Tibial nerve (tissue), 4 donors: ENCODE data around the gene ALDH7A1. TPM values are rescaled to one million over a fixed set of nuclear protein-coding genes. Genes with fewer than 3 reads are reported as not detected.
A peak's percentile ranks its signal among the peaks of the same experiment; 100 is the strongest.

Experiments
- DNase-seq, 2 donors: peaks; one replicate each; pipeline ENCODE4 v3.0.0-alpha.2; 2019; ENCODE audit warnings: low spot score in 2 of 2
- H3K27ac ChIP-seq, 4 donors: fragments of 200-600 bp; sonication (generic) in 3 of 4; one replicate each; pipeline ENCODE4 v1.5.1; 2017 to 2019; ENCODE audit warnings: mild to moderate bottlenecking in 1 of 4
- H3K27me3 ChIP-seq, 2 donors: fragments of 200-600 bp; sonication (generic) in 1 of 2; one replicate each; pipeline versions ENCODE4 v1.5.1 to v1.6.0; 2017 to 2019
- H3K36me3 ChIP-seq, 3 donors: fragments of 200-600 bp; sonication (generic); one replicate each; pipeline ENCODE4 v1.5.1; 2018 to 2019
- H3K4me1 ChIP-seq, 4 donors: fragments of 200-600 bp; sonication (generic) in 3 of 4; one replicate each; pipeline ENCODE4 v1.5.1; 2017 to 2019
- H3K4me3 ChIP-seq, 4 donors: fragments of 200-600 bp; sonication (generic) in 3 of 4; one replicate each; pipeline ENCODE4 v1.5.1; 2017 to 2019; ENCODE audit warnings: mild to moderate bottlenecking in 1 of 4, moderate library complexity in 1 of 4
- H3K9me3 ChIP-seq, 4 donors: fragments of 200-600 bp; sonication (generic) in 3 of 4; one replicate each; pipeline ENCODE4 v1.5.1; 2017 to 2019
- EP300 ChIP-seq, 2 donors: sonication (generic); formaldehyde crosslinking; IDR thresholded peaks; one replicate each; pipeline ENCODE4 v1.6.1; 2017; ENCODE audit warnings: antibody characterized with exemption in 2 of 2, mild to moderate bottlenecking in 1 of 2
- POLR2A ChIP-seq, 2 donors: fragments of 450-650 bp; IDR thresholded peaks; one replicate each; pipeline ENCODE4 v1.6.1; 2017; ENCODE audit warnings: antibody characterized with exemption in 2 of 2, mild to moderate bottlenecking in 2 of 2, moderate library complexity in 2 of 2
- WGBS, 2 donors: methylation state at CpG; one replicate each; pipeline ENCODE4 v1.1.5; 2018; 5-methylcytosine and 5-hydroxymethylcytosine counted together
- total RNA-seq, 4 donors: library from RNA; depleted of rRNA; stranded (reverse); fragments of >200 nt; gene quantifications; one replicate each; pipeline ENCODE4 v1.1.0, GENCODE V29; 2016
- TF ChIP-seq, protein P1 (sequence below), 5 experiments: fragments of 200-600 bp in 3 of 5; fragments of 450-650 bp in 2 of 5; sonication (generic) in 3 of 5; IDR thresholded peaks; one replicate each; pipeline ENCODE4 v1.5.1; 2016 to 2019; ENCODE audit warnings: antibody characterized with exemption in 5 of 5, mild to moderate bottlenecking in 3 of 5, moderate library complexity in 2 of 5

ALDH7A1 gene
- total RNA-seq, 4 donors from 2014 or later: 20.7 to 41.0 (median 32.9) TPM

GRCh38 chr5:126499278-126499677 is 95.7 kb downstream of the ALDH7A1 start:
- no peaks in the 10 kb centered on the region for H3K27me3 ChIP-seq
- 73 to 79% methylated on average over 2 of the region's 2 CpGs for WGBS, 2 donors
- peaks cover 0 to 23% (median 0%) of the 10 kb centered on the region in 3 donors for H3K36me3 ChIP-seq
- TF ChIP-seq, protein P1, sequence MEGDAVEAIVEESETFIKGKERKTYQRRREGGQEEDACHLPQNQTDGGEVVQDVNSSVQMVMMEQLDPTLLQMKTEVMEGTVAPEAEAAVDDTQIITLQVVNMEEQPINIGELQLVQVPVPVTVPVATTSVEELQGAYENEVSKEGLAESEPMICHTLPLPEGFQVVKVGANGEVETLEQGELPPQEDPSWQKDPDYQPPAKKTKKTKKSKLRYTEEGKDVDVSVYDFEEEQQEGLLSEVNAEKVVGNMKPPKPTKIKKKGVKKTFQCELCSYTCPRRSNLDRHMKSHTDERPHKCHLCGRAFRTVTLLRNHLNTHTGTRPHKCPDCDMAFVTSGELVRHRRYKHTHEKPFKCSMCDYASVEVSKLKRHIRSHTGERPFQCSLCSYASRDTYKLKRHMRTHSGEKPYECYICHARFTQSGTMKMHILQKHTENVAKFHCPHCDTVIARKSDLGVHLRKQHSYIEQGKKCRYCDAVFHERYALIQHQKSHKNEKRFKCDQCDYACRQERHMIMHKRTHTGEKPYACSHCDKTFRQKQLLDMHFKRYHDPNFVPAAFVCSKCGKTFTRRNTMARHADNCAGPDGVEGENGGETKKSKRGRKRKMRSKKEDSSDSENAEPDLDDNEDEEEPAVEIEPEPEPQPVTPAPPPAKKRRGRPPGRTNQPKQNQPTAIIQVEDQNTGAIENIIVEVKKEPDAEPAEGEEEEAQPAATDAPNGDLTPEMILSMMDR (IDR thresholded peaks at IDR 0.05): no peak
- TF ChIP-seq POLR2A (IDR thresholded peaks at IDR 0.05): no peak
- no peak for TF ChIP-seq EP300 (IDR thresholded peaks at IDR 0.05)
- H3K4me1 ChIP-seq: peaks cover 0 to 26% (median 13%) of the 10 kb centered on the region in 4 donors
- no peaks in the 10 kb centered on the region for H3K9me3 ChIP-seq
- peak overlapping the region in 2 of 4 donors; percentile 51 to 72 for H3K27ac ChIP-seq
- DNase-seq: no peak
- H3K4me3 ChIP-seq: no peak overlapping the region

- 83 to 84% methylated on average over 5 of the region's 5 CpGs for WGBS, 2 donors
- H3K9me3 ChIP-seq: no peaks in the 10 kb centered on the region
- H3K4me1 ChIP-seq: peaks cover 0 to 15% (median 0%) of the 10 kb centered on the region in 4 donors
- H3K27me3 ChIP-seq: no peaks in the 10 kb centered on the region
- TF ChIP-seq, protein P1 (IDR thresholded peaks at IDR 0.05): no peak
- TF ChIP-seq EP300 (IDR thresholded peaks at IDR 0.05) (no peak), POLR2A (IDR thresholded peaks at IDR 0.05) (no peak)
- H3K27ac ChIP-seq: peak overlapping the region in 1 of 4 donors; percentile 40
- DNase-seq: no peak
- H3K4me3 ChIP-seq: no peak overlapping the region
- peaks cover 0 to 31% (median 0%) of the 10 kb centered on the region in 3 donors for H3K36me3 ChIP-seq
These were observed 97.5 kb downstream of the ALDH7A1 start for GRCh38 chr5:126497506-126497905.

- H3K4me3 ChIP-seq: no peak overlapping the region
- 88 to 98% methylated on average over 3 of the region's 3 CpGs for WGBS, 2 donors
- H3K4me1 ChIP-seq: peaks cover 0 to 24% (median 15%) of the 10 kb centered on the region in 4 donors
- no peak for DNase-seq
- H3K9me3 ChIP-seq: no peaks in the 10 kb centered on the region
- H3K27ac ChIP-seq: peak overlapping the region in 1 of 4 donors; percentile 3
- H3K27me3 ChIP-seq: no peaks in the 10 kb centered on the region
- TF ChIP-seq, protein P1 (IDR thresholded peaks at IDR 0.05): no peak
- TF ChIP-seq EP300 (IDR thresholded peaks at IDR 0.05): no peak
- TF ChIP-seq POLR2A (IDR thresholded peaks at IDR 0.05): no peak
- peaks cover 0 to 40% (median 0%) of the 10 kb centered on the region in 3 donors for H3K36me3 ChIP-seq
These were observed 100.6 kb downstream of the ALDH7A1 start for GRCh38 chr5:126494393-126494792.

DNA sequence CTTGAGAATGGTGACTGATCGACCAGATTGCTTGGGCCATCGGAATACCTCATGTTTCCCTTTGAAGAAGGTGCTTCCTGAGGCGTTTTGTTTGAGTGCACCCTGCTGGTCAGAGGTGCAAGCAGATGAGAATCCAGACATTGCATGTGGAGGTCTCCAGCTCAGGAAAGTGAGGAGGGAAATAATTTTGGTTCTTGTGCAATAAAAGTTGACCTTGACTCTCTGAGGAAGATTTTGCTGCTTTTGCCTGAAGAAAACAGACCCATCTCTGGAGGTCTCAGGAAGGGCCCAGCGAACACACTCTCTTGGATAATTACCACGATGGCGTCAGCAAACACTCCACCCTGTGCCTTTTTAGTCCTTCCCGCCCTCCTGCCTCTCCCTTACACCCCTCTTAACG is 102.1 kb downstream of the ALDH7A1 start:
- DNase-seq: no peak
- Histone ChIP-seq H3K9me3 (no peaks in the 10 kb centered on the region), H3K36me3 (peaks cover 0 to 48% (median 0%) of the 10 kb centered on the region in 3 donors), H3K4me3 (no peak overlapping the region), H3K4me1 (peaks cover 0 to 38% (median 18%) of the 10 kb centered on the region in 4 donors), H3K27me3 (no peaks in the 10 kb centered on the region), H3K27ac (peak overlapping the region in 2 of 4 donors; percentile 3 to 43)
- 69 to 75% methylated on average over 8 of the region's 8 CpGs for WGBS, 2 donors
- TF ChIP-seq POLR2A (IDR thresholded peaks at IDR 0.05) (no peak), EP300 (IDR thresholded peaks at IDR 0.05) (no peak)
- TF ChIP-seq, protein P1 (IDR thresholded peaks at IDR 0.05): no peak

GRCh38 chr5:126490167-126490940 is 104.7 kb downstream of the ALDH7A1 start:
- Histone ChIP-seq H3K36me3 (peaks cover 0 to 61% (median 6%) of the 10 kb centered on the region in 3 donors), H3K27ac (peak overlapping the region; percentile 5 to 91 (median 76)), H3K4me3 (no peak overlapping the region), H3K4me1 (peaks cover 0 to 39% (median 19%) of the 10 kb centered on the region in 4 donors), H3K27me3 (no peaks in the 10 kb centered on the region), H3K9me3 (no peaks in the 10 kb centered on the region)
- TF ChIP-seq EP300 (IDR thresholded peaks at IDR 0.05) (peak in 1 of 2 donors; percentile 65), POLR2A (IDR thresholded peaks at IDR 0.05) (no peak)
- TF ChIP-seq, protein P1 (IDR thresholded peaks at IDR 0.05): peak in 1 of 5 experiments; percentile 14
- DNase-seq: peak; percentile 40 to 47
- WGBS, 2 donors: 44 to 48% methylated on average over 12 of the region's 12 CpGs
